ENCODE results near the gene SLC9A4.

SLC9A4 gene

GRCh38 chr2:102460467-102460866, 12.6 kb upstream of the SLC9A4 start:
- no peak for DNase-seq (ENCODE audit: low read depth, low spot score)

GRCh38 chr2:102461188-102461587, 11.8 kb upstream of the SLC9A4 start:
- POLR2A ChIA-PET, result no interaction called here
- DNase-seq (ENCODE audit: low read depth, low spot score), result no peak
- no peak for TF ChIP-seq CTCF (IDR thresholded peaks at IDR 0.05; ENCODE audit: insufficient read depth, low read length, missing control alignments)
- CTCF ChIA-PET, result interaction anchor here (1.0 to 1.9 kb wide), 3 partner anchors 11 to 155 kb away, joined by 3 to 10 read pairs (median 3); partner anchors contain the start of gene SLC9A4
- H3K4me3 ChIP-seq (ENCODE audit: low read depth, low read length), result no peak overlapping the region

More at GRCh38 chr2:102460467-102460866, 12.6 kb upstream of the SLC9A4 start:
- TF ChIP-seq CTCF (IDR thresholded peaks at IDR 0.05; ENCODE audit: insufficient read depth, low read length, missing control alignments), result no peak
- CTCF ChIA-PET, result interaction anchor here (0.9 to 1.2 kb wide), 3 partner anchors 11 to 155 kb away, joined by 3 to 7 read pairs (median 5); partner anchors contain the start of gene SLC9A4
- POLR2A ChIA-PET, result no interaction called here
- H3K4me3 ChIP-seq (ENCODE audit: low read depth, low read length), result no peak overlapping the region

- CTCF ChIA-PET, result interaction anchor here (1.1 to 2.0 kb wide), 2 partner anchors 11 to 20 kb away, joined by 3 to 4 read pairs; no protein-coding TSS in a partner anchor
- DNase-seq (ENCODE audit: low read depth, low spot score), result no peak
- H3K4me3 ChIP-seq (ENCODE audit: low read depth, low read length), result no peak overlapping the region
- POLR2A ChIA-PET, result no interaction called here
- TF ChIP-seq CTCF (IDR thresholded peaks at IDR 0.05; ENCODE audit: insufficient read depth, low read length, missing control alignments), result no peak
Observed at GRCh38 chr2:102463160-102463559, 9.9 kb upstream of the SLC9A4 start.

GRCh38 chr2:102470168-102470567, 2.9 kb upstream of the SLC9A4 start:
- H3K4me3 ChIP-seq (ENCODE audit: low read depth, low read length), result no peak overlapping the region
- no peak for TF ChIP-seq CTCF (IDR thresholded peaks at IDR 0.05; ENCODE audit: insufficient read depth, low read length, missing control alignments)
- POLR2A ChIA-PET, result no interaction called here
- CTCF ChIA-PET, result interaction anchor here (0.8 to 8.1 kb wide), 4 partner anchors 18 to 229 kb away, joined by 3 to 194 read pairs (median 26); no protein-coding TSS in a partner anchor
- no peak for DNase-seq (ENCODE audit: low read depth, low spot score)

GRCh38 chr2:102473631-102474030, 605 bp downstream of the SLC9A4 start:
- H3K4me3 ChIP-seq (ENCODE audit: low read depth, low read length), result no peak overlapping the region
- ChIA-PET POLR2A (no interaction called here), CTCF (interaction anchor here (0.6 to 8.1 kb wide), 37 partner anchors 10 to 333 kb away, joined by 3 to 194 read pairs (median 4); no protein-coding TSS in a partner anchor)
- TF ChIP-seq CTCF (IDR thresholded peaks at IDR 0.05; ENCODE audit: insufficient read depth, low read length, missing control alignments), result no peak
- no peak for DNase-seq (ENCODE audit: low read depth, low spot score)

GRCh38 chr2:102474785-102475184, 1.8 kb downstream of the SLC9A4 start:
- DNase-seq (ENCODE audit: low read depth, low spot score), result no peak
- ChIA-PET CTCF (interaction anchor here (0.9 to 8.1 kb wide), 6 partner anchors 9 to 229 kb away, joined by 3 to 194 read pairs (median 22); no protein-coding TSS in a partner anchor), POLR2A (no interaction called here)
- H3K4me3 ChIP-seq (ENCODE audit: low read depth, low read length), result no peak overlapping the region
- no peak for TF ChIP-seq CTCF (IDR thresholded peaks at IDR 0.05; ENCODE audit: insufficient read depth, low read length, missing control alignments)
